IPS-11a (cell line): ENCODE results near the gene ZBTB45.

Experiments
- H3K4me3 ChIP-seq: one replicate; pipeline ENCODE4 v1.5.1; 2013; ENCODE audit warnings: low read depth, low read length, control low read depth

ZBTB45 gene

DNA sequence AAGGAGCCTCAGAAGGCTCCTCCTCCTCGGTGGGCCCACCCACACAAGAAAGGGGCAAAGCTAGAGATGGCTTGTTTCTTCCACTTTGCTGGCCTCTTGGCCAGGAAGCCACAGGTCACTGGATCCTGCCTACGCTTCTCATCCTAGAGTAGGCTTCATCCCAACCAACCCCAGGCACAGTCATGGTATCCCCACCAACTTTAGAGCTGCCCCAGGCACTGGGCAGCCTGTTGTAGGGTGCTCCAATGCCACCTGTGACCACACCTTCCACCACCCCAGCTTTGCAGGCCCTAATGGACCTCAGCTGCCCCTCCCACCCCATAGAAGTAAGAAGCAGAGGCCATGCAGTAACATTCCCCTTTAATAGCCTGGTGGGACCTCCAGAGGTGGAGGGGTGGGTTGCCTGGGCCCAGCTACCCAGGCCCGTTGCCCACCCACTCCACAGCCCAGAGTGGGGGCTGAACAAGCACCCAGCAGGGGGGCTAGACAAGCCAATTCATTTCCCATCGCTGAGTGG lies 35.8 kb upstream of the ZBTB45 start:
- peak overlapping the region; percentile 13 for H3K4me3 ChIP-seq

DNA sequence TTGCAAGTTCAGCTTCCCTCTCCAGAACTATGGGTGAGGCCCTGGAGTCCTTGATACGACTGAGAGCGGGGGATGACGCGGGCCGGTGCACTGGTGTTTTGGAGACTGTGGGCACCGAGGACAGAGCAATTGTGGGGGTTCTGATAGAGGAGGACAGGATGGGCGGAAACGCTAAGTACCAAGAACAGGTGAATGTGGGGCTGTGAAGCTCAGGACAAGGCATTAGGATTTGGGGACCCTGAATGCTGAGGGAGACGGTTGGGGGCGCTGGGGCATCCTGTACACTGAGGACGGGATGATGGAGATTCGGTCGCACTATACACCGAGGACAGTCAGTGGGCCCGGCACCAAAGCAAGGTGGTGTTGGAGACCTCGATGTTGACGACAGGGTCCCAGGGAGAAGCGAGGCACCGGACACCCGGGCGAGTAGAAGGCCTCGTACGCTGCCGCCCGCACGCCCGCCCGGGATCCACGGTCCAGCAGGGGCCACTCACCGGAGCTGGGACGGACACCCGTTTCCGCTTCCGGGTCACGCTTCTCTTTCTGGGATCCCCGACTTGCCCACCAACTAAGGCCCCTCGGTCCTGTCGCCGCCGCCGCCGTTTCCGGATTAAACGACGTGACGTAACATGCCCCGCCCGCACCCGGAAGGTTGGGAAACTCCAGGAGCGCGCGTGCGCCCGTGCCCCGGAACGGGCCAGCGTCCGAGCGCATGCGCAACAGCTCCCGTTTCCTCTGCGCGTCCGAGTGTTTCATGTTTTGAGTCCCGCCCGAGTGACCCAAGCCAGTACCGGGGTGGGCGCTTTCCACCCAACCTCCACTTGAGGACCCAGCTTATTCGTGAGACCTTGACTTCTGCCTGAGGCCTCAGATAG lies 35.1 kb upstream of the ZBTB45 start, which contains the start of gene CHMP2A:
CHMP2A (minus strand) TSS at position 612 of the 875 bp plus-strand sequence. CDS start 893 bp downstream, outside the sequence.
- peak within 1 kb of the TSS; percentile 73 for H3K4me3 ChIP-seq

DNA sequence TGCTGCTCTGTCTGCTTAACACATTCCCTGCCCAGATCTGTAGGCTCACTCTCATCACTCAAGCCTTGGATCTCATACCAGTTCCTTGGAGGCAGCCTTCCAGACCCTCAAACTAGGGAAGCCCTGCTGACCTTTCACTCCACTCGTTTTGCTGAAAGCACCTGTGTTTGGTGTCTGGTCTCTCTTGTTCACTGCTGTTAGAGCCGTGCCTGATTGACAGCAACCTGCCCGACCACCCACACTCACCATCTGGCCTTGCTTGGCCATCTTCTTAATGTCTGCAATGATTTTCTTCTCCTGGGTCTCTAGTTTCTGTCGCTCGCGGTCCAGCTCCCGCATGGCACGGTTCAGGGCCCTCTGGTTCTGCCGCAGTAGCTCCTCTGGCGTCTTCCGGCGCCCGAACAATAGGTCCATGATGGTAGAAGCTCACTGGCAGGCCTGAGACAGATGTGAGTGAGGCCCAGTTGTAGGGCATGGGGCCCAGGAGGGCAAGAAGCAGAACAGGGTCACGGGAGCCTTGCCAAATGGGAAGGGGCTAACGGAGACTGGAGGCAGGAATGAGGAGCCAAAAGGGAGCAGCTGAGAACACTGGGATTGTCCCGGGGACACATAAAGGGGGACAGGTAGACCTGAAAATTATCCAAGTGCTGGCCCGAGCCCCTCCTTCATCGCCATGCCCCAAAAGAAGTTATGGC lies 34.3 kb upstream of the ZBTB45 start:
- H3K4me3 ChIP-seq, result peak overlapping the region; percentile 73

DNA sequence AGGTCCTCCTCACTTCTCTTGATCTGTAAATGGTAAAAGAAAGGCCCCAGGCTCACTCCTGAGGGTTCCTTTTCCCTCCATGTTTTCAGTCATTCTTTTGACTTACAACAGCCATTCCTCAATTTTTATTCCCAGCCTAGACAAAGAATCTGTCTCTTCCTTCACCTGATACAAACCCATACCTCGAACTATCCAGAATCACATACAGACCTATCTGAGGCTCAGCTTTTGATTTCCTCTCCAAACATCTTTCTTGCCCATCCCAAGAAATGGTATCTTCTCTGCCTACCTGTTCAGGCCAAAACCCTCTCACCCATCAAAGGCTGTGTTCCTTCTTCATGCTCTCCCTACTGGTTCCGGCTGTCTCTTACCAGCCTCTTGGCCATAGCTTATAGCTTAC lies 33.0 kb upstream of the ZBTB45 start:
- H3K4me3 ChIP-seq, result no peak overlapping the region

DNA sequence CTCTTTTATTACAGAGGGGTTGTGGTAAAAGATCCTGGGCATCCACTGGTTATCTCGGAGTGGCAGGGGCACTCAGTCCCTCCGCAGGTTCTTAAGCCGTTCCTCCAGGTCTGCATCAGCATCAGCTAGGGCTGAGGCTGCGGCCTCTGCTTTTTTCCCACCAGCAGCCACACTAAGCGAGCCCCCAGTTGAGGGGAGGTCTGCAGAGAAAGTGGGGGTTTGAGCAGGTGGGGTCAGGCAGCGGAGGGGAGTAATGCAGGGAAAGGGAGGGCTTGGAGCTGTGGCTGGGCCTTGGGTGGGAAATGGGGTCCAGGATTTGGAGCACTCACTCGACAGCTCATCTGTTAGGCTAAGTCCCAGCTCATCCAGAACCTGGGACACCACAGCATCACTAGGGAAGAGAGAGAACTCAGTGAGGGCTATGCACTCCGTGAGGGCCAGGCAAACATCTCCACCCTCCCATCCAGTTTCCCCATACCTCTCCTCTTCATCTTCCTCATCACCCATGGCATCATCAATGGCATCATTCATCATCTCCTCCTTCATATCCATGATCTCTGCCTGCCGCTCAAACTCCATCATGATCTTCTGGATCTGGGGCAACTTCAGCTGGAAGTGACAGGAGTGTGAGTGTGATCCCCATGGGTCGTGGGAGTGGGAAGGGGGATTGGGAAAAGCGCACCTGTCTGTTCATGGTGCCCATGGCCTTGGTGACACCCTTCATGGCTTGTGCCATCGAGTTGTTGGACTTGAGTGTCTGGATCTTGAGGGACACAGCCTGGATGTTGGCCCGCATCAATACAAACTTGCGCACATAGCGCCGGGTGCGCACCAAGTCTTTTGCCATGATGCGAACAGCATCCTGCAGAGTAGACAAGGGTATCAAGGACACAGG lies 32.2 kb upstream of the ZBTB45 start:
- no peak overlapping the region for H3K4me3 ChIP-seq

DNA sequence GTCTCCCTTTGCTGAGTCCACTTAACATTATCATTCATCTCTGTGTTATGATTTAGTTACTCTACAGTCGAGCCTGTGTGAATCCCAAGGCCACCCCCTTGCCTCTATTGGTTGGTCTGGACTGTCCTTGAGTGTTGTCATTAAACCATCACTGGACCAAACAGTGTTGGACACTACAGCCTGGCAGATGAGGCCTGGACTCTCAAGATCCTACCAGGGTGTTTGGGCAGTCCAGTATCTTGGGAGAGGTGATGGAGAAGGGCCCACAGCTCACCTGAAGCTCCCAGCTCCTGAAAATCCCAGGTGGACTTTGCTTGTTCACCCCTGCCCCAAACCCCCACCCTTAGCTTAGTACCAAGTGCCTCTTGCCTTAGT lies 31.5 kb upstream of the ZBTB45 start:
- no peak overlapping the region for H3K4me3 ChIP-seq

DNA sequence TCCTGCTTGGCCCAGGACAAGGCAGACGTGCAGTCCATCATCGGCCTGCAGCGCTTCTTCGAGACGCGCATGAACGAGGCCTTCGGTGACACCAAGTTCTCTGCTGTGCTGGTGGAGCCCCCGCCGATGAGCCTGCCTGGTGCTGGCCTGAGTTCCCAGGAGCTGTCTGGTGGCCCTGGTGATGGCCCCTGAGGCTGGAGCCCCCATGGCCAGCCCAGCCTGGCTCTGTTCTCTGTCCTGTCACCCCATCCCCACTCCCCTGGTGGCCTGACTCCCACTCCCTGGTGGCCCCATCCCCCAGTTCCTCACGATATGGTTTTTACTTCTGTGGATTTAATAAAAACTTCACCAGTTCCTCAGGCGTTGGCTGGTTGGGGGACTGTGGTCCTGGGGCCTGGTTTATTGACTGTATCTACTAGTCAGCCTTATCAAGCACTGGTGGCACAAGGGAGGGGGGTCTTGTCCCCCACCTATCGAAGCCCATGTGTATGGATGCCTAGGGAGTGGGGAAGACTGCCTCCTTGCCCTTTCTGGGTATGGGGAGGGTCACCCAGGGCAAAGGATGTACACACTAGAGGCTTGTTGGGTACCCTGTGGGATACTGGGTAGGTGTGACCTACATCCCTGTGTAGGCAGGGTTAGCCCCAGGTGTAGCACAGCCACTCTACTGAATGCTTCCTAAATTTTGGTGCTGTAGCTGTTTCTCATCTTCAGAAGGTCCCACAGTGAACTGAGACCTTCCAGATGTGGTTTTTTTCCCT lies 30.9 kb upstream of the ZBTB45 start:
- H3K4me3 ChIP-seq, result no peak overlapping the region

DNA sequence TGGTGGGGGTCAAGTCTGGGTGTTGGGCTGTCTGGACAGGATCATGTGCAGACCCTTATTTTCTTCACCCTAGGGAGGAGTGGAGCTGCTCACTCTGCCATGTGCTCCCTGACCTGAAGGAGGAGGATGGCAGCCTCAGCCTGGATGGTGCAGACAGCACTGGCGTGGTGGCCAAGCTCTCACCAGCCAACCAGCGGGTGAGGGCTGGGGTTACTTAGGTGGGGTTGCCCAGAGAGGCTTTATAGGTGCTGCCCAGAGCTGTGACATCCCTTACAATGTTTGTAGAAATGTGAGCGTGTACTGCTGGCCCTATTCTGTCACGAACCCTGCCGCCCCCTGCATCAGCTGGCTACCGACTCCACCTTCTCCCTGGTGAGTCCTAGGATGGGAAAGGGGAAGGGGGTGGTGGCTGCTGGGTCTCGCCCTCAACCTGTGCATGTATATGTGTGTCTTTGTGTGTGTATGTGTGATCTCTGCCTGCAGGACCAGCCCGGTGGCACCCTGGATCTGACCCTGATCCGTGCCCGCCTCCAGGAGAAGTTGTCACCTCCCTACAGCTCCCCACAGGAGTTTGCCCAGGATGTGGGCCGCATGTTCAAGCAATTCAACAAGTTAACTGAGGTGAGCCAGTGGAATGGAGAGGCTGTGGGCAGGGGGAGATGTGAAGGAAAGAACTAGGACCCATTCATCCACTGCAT lies 30.2 kb upstream of the ZBTB45 start:
- no peak overlapping the region for H3K4me3 ChIP-seq

DNA sequence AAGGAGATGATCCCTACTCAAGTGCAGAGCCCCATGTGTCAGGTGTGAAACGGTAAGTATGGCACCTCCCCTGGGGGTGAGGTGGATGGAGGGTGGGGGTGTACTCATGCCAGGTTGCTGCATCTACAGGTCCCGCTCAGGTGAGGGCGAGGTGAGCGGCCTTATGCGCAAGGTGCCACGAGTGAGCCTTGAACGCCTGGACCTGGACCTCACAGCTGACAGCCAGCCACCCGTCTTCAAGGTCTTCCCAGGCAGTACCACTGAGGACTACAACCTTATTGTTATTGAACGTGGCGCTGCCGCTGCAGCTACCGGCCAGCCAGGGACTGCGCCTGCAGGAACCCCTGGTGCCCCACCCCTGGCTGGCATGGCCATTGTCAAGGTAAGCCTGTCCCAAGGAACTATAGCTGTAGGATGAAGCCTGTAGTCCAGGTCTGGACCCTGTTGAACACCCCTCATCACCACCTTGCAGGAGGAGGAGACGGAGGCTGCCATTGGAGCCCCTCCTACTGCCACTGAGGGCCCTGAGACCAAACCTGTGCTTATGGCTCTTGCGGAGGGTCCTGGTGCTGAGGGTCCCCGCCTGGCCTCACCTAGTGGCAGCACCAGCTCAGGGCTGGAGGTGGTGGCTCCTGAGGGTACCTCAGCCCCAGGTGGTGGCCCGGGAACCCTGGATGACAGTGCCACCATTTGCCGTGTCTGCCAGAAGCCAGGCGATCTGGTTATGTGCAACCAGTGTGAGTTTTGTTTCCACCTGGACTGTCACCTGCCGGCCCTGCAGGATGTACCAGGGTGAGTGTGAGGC lies 29.5 kb upstream of the ZBTB45 start:
- H3K4me3 ChIP-seq, result no peak overlapping the region

DNA sequence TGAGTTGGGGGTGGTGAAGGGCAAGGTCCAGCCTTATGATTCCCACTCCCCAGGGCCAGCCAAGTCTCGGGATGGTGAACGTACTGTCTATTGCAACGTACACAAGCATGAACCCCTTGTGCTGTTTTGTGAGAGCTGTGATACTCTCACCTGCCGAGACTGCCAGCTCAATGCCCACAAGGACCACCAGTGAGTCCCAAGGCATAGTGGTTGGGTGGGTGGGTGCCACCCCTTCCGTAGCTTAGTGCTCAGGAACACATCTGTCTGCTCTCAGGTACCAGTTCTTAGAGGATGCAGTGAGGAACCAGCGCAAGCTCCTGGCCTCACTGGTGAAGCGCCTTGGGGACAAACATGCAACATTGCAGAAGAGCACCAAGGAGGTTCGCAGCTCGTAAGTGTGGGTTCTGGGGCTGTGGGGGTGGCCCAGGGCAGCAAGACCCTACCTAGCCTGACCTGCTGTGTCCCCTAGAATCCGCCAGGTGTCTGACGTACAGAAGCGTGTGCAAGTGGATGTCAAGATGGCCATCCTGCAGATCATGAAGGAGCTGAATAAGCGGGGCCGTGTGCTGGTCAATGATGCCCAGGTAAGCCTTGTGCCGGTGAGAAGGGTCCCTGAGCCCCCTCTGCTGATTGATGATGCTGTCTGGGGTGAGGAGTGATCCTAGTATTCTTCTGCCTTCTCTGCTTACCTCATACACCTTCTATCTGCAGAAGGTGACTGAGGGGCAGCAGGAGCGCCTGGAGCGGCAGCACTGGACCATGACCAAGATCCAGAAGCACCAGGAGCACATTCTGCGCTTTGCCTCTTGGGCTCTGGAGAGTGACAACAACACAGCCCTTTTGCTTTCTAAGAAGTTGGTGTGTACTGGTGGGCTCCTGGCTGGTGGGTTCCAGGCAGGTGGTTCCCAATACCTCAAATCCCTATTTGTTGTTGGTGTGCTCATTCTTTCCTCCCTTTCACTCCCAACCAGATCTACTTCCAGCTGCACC lies 28.0 kb upstream of the ZBTB45 start:
- no peak overlapping the region for H3K4me3 ChIP-seq

DNA sequence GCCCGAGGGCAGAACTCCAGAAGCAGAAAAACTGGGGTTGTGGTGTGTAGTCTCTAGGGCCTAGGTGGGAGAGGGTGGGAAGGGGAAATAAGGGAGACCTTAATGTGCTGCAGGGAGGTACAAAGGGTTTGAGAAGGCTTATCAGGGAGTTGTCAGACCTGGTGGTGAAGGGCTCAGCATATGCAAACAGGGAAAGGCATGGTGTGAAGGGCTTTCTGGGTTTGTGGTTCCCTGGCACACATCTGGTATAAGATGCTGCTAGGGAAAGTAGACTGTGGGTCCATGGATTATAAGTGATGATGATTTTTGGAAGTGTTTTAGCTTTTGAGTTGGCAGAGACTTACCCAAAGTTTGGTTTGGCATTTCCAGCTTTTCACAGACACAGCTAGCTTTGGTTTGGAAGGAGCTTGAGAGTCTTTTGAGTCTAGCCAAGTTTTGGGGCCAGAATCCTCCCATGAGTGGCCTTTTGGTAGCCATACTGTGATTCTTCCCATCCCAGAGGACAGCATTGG lies 26.5 kb upstream of the ZBTB45 start:
- H3K4me3 ChIP-seq, result peak overlapping the region; percentile 89

DNA sequence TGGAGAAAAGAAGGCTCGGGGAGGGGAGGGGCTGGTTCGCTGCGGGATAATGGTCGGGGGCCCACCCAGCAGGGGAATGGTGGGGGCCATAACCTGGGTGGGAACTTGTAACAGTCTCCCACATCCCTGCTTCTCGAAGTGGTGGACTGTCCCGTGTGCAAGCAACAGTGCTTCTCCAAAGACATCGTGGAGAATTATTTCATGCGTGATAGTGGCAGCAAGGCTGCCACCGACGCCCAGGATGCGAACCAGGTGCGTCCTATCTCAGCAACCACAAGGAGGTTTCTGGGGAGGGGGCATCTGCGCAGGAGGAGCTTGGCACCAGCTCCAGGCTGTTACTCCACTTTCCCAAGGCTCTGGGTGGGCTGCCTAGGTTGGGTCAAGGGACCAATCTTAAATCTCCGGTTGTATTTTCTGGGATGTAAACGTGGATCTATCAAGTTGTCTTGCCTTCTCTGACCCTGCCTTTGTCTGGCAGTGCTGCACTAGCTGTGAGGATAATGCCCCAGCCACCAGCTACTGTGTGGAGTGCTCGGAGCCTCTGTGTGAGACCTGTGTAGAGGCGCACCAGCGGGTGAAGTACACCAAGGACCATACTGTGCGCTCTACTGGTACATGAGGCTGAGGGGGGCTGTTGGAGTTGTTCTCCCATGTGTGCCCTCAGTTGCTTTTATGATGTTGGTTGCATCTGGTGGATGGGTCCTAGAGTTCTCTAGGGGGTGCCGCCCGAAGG lies 25.8 kb upstream of the ZBTB45 start:
- H3K4me3 ChIP-seq, result peak overlapping the region; percentile 89

DNA sequence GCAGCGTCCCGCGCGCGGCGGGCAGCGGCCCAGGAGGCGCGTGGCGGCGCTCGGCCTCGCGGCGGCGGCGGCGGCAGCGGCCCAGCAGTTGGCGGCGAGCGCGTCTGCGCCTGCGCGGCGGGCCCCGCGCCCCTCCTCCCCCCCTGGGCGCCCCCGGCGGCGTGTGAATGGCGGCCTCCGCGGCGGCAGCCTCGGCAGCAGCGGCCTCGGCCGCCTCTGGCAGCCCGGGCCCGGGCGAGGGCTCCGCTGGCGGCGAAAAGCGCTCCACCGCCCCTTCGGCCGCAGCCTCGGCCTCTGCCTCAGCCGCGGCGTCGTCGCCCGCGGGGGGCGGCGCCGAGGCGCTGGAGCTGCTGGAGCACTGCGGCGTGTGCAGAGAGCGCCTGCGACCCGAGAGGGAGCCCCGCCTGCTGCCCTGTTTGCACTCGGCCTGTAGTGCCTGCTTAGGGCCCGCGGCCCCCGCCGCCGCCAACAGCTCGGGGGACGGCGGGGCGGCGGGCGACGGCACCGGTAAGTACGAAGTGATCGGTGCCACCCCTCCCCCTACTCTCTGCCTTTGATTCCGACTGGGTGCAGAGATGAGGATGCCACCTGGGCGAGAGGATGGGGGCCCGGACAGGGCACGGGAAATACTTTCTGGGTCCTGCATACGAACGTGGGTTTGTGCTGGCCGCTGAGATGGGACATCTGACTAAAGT lies 25.1 kb upstream of the ZBTB45 start:
- H3K4me3 ChIP-seq, result peak overlapping the region; percentile 89

DNA sequence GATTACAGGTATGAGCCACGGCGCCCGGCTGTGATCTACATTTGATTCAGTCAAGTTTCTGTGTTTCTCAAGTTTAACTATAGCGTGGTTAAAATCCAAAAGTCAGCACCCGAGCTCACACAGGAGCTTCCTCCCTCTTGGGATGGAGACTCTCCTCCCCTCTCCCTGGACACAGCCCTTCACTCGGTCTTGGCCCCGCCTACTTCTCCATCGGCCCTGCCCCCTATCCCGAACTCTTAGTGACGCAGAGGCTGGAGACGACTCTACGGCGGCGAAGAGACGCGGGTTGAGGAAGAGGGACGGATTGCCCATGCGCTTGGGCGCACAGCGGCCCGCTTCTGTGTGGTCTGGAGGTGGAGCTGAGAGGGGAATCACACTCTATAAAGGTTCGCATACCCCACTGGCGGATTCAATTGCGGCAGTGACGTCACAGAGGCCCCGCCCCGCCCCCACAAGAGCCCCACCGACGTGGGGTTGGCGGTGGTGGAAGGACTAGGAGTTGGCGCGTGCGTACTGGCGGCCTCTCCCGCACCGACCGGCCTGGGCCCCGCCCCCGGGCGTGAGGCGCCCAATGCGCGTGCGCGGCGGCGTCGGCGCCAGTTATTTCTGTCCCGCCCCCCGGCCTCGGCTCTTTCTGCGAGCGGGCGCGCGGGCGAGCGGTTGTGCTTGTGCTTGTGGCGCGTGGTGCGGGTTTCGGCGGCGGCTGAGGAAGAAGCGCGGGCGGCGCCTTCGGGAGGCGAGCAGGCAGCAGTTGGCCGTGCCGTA lies 24.4 kb upstream of the ZBTB45 start, which contains the start of gene TRIM28:
TRIM28 (plus strand) TSS at position 239 of the 765 bp plus-strand sequence. CDS start 694 bp downstream, outside the sequence.
- peak within 1 kb of the TSS; percentile 89 for H3K4me3 ChIP-seq
